SK-N-SH (cell line): ENCODE measurements around the gene YARS2.

Experiments used
- POLR2AphosphoS5 ChIP-seq: IDR thresholded peaks from 2 replicates; pipeline ENCODE4 v1.6.1; 2012; ENCODE audit warnings: low read depth, low read length
- SMC3 ChIP-seq: IDR thresholded peaks from 2 replicates; pipeline ENCODE4 v1.6.1; 2012; ENCODE audit warnings: low read depth, low read length, improper control_type of control experiment
- TCF12 ChIP-seq: IDR thresholded peaks from 2 replicates; pipeline ENCODE4 v1.4.0; 2012
- TF ChIP-seq, protein P1 (sequence below): fragments of 150-350 bp; IDR thresholded peaks from 2 replicates; pipeline ENCODE4 v1.6.1; 2017; ENCODE audit warnings: antibody characterized with exemption, low read length, low read depth, borderline replicate concordance
- TF ChIP-seq, protein P2 (sequence below): fragments of 200-600 bp; sonication (generic); IDR thresholded peaks from 2 replicates; pipeline ENCODE4 v1.6.1; 2017; ENCODE audit warnings: antibody characterized with exemption, mild to moderate bottlenecking, moderate library complexity
- TF ChIP-seq, protein P3 (sequence below): IDR thresholded peaks from 2 replicates; pipeline ENCODE4 v1.4.0; 2012; ENCODE audit warnings: low read depth, borderline replicate concordance
- TF ChIP-seq, protein P4 (sequence below): IDR thresholded peaks from 2 replicates; pipeline ENCODE4 v1.4.0; 2012; ENCODE audit warnings: low read depth

DNA sequence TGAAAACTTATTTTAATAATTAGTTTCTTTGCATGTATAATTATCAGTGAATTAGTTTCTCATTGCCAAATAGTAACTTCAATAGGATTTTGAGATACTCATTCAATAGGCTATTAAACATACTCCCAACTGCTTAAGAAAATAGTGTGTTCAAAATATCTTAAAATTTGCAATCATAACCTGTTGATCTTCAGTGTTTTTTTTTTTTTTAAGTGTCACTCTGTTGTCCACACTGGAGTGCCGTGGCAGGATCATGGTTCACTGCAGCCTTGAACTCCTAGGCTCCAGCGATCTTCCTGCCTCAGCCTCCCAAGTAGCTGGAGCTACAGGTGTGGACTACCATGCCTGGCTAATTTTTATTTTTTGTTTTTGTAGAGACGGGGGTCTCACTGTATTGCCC lies 1.5 kb upstream of the YARS2 start:
- TF ChIP-seq SMC3 (no peak), POLR2AphosphoS5 (no peak), TCF12 (no peak)
- TF ChIP-seq, protein P1, sequence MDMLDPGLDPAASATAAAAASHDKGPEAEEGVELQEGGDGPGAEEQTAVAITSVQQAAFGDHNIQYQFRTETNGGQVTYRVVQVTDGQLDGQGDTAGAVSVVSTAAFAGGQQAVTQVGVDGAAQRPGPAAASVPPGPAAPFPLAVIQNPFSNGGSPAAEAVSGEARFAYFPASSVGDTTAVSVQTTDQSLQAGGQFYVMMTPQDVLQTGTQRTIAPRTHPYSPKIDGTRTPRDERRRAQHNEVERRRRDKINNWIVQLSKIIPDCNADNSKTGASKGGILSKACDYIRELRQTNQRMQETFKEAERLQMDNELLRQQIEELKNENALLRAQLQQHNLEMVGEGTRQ: no peak
- TF ChIP-seq, protein P2, sequence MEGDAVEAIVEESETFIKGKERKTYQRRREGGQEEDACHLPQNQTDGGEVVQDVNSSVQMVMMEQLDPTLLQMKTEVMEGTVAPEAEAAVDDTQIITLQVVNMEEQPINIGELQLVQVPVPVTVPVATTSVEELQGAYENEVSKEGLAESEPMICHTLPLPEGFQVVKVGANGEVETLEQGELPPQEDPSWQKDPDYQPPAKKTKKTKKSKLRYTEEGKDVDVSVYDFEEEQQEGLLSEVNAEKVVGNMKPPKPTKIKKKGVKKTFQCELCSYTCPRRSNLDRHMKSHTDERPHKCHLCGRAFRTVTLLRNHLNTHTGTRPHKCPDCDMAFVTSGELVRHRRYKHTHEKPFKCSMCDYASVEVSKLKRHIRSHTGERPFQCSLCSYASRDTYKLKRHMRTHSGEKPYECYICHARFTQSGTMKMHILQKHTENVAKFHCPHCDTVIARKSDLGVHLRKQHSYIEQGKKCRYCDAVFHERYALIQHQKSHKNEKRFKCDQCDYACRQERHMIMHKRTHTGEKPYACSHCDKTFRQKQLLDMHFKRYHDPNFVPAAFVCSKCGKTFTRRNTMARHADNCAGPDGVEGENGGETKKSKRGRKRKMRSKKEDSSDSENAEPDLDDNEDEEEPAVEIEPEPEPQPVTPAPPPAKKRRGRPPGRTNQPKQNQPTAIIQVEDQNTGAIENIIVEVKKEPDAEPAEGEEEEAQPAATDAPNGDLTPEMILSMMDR: no peak
- TF ChIP-seq, protein P3, sequence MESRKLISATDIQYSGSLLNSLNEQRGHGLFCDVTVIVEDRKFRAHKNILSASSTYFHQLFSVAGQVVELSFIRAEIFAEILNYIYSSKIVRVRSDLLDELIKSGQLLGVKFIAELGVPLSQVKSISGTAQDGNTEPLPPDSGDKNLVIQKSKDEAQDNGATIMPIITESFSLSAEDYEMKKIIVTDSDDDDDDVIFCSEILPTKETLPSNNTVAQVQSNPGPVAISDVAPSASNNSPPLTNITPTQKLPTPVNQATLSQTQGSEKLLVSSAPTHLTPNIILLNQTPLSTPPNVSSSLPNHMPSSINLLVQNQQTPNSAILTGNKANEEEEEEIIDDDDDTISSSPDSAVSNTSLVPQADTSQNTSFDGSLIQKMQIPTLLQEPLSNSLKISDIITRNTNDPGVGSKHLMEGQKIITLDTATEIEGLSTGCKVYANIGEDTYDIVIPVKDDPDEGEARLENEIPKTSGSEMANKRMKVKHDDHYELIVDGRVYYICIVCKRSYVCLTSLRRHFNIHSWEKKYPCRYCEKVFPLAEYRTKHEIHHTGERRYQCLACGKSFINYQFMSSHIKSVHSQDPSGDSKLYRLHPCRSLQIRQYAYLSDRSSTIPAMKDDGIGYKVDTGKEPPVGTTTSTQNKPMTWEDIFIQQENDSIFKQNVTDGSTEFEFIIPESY: no peak
- TF ChIP-seq, protein P4, sequence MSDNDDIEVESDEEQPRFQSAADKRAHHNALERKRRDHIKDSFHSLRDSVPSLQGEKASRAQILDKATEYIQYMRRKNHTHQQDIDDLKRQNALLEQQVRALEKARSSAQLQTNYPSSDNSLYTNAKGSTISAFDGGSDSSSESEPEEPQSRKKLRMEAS: no peak
